Measurements from ENCODE around the gene ZNF358.

ZNF358 gene

DNA sequence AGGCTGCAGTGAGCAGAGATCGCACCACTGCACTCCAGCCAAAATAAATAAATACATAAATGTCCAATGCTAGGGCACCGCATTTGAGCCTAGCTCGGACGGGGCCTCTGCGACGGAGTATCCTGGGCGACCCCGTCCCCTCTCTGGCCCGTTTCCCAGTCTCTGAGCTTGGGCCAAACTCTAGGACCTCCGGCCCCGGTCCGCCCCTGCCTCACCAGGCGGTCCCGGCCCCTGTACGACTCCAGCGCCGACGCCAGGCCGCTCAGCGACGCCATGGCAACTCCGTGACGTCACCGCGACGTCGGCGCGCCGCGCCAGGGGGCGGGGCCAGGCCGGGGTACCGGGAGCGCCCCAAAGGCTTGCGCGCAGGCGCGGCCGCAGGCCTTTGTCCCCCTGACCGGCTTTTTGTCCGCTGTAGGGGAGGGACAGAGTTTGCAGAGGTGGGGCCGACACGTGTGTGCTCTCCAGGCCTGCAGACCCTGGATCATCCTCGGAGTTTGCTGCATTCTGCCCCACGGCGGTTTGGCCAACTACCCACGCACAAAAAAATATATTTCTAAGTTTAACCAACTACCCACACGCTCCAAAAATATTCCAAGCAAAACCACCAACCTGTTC is 27.1 kb upstream of the ZNF358 start, which contains the start of gene PEX11G:
Gene PEX11G, minus strand, starts transcription at position 300 of the 618 bp plus-strand sequence. Its CDS starts 25 bp downstream, at position 275.
- peak within 1 kb of the TSS; percentile 59 for H3K4me3 ChIP-seq (ENCODE audit: control insufficient read depth, low read depth, low read length)
- no peak for DNase-seq (ENCODE audit: low read depth)
- no peak for TF ChIP-seq CTCF (IDR thresholded peaks at IDR 0.05; ENCODE audit: control insufficient read depth, insufficient read depth, low read depth, low read length, missing control alignments)

- no peak overlapping the region for H3K4me3 ChIP-seq (ENCODE audit: control insufficient read depth, low read depth, low read length)
- TF ChIP-seq CTCF (IDR thresholded peaks at IDR 0.05; ENCODE audit: control insufficient read depth, insufficient read depth, low read depth, low read length, missing control alignments): no peak
- DNase-seq (ENCODE audit: low read depth): no peak
Measured at GRCh38 chr19:7489609-7490044, 26.3 kb upstream of the ZNF358 start.

GRCh38 chr19:7492142-7492541 is 23.8 kb upstream of the ZNF358 start:
- no peak overlapping the region for H3K4me3 ChIP-seq (ENCODE audit: control insufficient read depth, low read depth, low read length)
- TF ChIP-seq CTCF (IDR thresholded peaks at IDR 0.05; ENCODE audit: control insufficient read depth, insufficient read depth, low read depth, low read length, missing control alignments): no peak
- DNase-seq (ENCODE audit: low read depth): peak; percentile 92

- H3K4me3 ChIP-seq (ENCODE audit: control insufficient read depth, low read depth, low read length): no peak overlapping the region
- no peak for TF ChIP-seq CTCF (IDR thresholded peaks at IDR 0.05; ENCODE audit: control insufficient read depth, insufficient read depth, low read depth, low read length, missing control alignments)
- peak; percentile 45 for DNase-seq (ENCODE audit: low read depth)
Measured at GRCh38 chr19:7492558-7492957, 23.3 kb upstream of the ZNF358 start.

GRCh38 chr19:7494416-7495098 is 21.3 kb upstream of the ZNF358 start:
- no peak for TF ChIP-seq CTCF (IDR thresholded peaks at IDR 0.05; ENCODE audit: control insufficient read depth, insufficient read depth, low read depth, low read length, missing control alignments)
- no peak overlapping the region for H3K4me3 ChIP-seq (ENCODE audit: control insufficient read depth, low read depth, low read length)
- DNase-seq (ENCODE audit: low read depth): no peak

DNA sequence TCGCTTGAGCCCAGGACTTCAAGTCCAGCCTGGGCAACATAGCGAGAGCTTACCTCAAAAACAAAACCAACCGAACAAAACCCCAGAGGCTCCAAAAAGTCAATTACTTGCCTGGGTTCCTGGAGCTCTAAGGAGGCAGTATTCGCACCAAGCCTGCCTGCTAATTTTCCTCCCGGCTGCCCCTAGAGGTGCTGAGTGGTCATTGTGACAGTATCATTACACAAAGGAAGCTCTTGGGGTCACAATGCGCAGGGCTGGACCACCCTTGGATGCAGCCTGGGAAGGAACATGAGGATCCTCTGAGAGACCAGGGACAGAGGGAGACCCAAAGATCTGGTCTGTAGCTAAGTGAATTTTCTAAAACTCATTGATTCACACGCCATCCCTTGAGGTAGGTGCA is 18.6 kb upstream of the ZNF358 start:
- H3K4me3 ChIP-seq (ENCODE audit: control insufficient read depth, low read depth, low read length): no peak overlapping the region
- DNase-seq (ENCODE audit: low read depth): no peak

More for the DNA sequence above, 18.6 kb upstream of the ZNF358 start:
- peak; percentile 63 for TF ChIP-seq CTCF (IDR thresholded peaks at IDR 0.05; ENCODE audit: control insufficient read depth, insufficient read depth, low read depth, low read length, missing control alignments)

Measured in AG09309 (cell line).